IPS DF 4.7 (cell line): ENCODE measurements around the gene CPXM2.

Experiments used
- DNase-seq: peaks from one replicate; pipeline ENCODE4 v3.0.0-alpha.2; 2013; ENCODE audit warnings: low spot score; ENCODE audit errors: extremely low read depth

CPXM2 gene

DNA sequence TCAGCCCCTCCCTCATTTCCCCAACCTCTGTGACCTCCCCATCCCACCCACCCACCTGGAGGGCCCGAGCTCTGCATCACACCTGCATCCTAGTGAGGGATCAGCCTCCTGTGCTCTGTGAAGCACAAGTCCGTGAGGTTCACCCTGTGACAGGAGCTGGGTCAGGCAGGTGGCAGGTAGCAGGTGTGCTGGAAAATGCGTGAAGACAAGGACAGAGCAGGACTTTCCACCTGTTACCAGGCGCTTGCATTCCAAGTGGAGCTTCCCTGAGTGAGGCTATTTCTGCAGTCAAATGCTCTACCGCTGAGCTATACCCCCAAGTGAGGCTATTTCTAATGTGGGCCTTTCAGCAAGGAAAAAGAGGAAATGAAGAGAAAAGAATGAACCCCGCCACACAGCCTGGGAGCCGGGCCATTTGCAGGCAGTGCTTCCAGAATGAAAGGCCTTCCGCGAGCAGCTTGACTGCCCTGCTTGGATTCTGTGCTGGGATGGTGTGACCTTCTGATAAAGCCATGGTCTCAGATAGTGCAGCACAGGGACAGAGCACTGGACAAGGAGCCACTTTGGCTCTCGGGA lies 13.3 kb upstream of the CPXM2 start:
- no peak for DNase-seq

- DNase-seq, result no peak
Measured at GRCh38 chr10:123903621-123904020, 12.0 kb upstream of the CPXM2 start.

DNA sequence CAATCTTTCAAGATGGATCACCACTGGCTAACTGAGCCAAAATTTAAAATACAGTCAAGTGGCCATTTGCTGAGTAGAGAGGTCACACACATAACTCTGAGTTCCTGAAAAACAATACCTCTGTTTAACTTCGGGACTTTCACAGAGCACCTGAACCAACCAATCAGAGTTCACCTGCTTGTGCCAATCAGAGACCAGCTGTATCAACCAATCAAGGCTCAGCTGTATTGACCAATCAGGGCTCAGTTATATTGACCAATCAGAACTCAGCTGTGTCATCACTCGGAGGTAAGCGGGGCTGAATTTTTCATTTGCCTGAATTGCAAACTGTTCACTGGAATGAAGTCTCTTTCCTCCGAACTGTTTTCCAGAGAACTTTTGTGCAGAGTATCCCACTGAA lies 10.0 kb upstream of the CPXM2 start:
- DNase-seq, result no peak

- no peak for DNase-seq
Measured at GRCh38 chr10:123897146-123897545, 5.5 kb upstream of the CPXM2 start.

- no peak for DNase-seq
Measured at GRCh38 chr10:123896246-123896927, 4.8 kb upstream of the CPXM2 start.

- no peak for DNase-seq
Measured at GRCh38 chr10:123893651-123894050, 2.0 kb upstream of the CPXM2 start.

DNA sequence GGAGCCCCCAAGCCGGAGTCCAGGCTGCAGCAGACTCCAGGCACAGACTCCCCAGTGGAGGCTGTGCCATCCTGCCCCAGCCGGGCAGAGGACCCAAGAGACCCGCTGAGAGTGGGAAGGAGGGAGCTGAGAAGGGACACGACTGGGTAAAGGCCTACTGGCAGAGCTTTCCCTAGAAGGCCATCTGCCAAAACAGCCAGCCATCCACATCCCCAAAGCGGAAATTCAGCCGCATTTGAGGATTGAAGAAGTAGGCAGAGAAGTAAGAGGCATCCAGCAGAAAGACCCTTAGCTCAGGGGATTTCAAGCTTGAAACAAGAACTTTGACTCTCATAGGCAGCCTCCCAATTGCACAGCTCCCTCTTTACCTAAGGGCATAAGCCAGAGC lies 857 bp downstream of the CPXM2 start:
- no peak for DNase-seq

GRCh38 chr10:123890226-123890625 lies 1.4 kb downstream of the CPXM2 start:
- DNase-seq, result no peak

GRCh38 chr10:123889821-123890220 lies 1.8 kb downstream of the CPXM2 start:
- DNase-seq, result no peak

DNA sequence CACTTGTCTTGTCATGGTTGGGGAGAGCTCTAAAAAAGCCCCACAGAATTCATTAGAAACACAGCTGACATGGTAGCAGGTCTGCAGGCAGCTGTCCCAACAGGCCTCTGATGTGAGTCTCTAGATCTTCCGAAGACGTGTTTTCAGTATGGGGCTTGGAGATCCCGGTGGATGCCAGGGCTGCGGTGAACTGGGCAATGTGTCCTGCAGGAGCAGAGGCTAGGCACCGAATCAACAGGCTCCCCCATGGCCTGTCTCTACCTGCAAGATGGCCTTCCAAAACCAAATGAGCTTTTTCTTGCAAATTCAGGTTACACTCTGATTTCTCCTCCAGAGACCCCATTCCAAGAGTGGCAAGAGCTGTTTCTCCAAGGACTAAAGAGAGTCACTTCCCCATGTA lies 2.9 kb downstream of the CPXM2 start:
- no peak for DNase-seq

DNA sequence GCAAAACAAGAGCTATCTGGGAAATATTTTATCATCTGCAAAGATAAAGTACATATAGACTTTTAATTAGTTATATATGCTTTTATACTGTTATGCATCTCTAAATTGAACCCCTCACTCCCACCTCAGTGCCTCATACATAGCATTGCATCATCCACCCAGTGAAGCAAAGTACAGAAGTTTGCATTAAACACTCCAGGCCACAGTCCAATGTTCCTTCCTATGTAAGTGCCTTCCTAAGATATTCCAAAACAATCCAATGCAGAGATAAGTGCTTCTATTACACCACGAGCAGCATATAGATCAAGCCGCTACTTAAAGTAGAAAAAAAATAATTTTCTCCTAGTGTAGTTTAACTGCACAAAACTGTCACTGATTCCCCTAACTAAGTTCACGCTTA lies 3.4 kb downstream of the CPXM2 start:
- no peak for DNase-seq

- no peak for DNase-seq
Measured at GRCh38 chr10:123886292-123886691, 5.3 kb downstream of the CPXM2 start.

DNA sequence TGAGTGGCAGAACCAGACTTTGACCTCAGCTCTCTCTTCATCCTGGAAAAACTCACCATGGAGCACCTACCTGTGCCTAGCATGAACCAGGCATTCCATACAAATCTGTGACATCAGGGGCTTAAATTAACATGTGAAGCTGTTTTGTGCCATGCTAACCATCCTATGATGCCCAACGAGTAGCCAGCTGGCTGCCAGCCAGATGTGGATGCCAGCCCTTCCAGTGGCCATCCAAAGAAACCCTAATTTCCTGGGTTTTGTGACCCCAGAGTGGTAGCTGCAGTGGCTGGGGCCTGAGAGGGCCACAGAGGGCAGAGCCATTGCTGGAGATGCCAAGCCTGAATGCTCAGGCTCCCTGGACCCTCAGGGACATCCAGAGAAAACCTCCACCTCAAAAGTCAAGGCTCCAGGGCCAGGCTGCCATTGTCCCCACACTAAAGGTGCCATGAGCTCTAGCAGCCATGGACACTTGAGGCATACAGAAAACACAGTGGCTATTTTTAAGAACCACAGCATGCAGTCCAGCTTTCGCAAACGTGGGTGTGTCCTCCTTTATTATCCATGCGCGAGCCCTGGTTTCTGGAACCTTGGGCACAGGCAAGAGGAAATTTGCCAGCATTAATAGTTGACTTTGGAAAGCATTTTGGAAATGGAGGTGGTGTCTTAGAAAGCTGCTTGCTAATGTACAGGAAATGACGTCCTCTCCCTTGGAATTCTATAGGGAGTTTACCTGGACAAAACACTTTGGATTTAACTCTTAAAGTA lies 6.0 kb downstream of the CPXM2 start:
- DNase-seq, result no peak

- no peak for DNase-seq
Measured at GRCh38 chr10:123884907-123885381, 6.7 kb downstream of the CPXM2 start.

DNA sequence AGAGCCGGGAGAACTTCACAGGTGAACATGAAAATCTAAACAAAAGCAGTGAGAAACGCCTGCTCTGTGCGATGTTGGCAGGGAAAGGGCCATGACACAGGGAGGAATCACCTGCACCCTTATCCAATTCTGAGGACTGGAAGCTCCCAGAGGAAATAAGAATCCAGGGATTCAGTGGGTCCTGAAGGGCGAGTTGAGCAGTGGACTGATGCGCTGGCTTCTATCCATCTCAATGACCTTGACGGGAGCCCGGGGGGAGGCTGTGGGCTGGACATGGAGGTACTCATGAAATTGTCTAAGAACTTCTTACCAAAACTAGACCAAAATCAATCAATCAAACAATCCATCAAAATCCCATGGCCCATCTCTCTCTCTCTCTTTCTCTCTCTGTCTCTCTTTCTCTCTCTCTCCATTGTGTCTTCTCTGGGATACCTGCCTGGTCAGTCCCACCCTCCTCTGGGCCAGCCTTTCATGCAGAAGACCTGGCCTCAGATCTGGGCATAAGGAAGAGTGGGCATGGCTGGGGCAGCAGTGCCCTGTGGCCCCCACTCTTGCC lies 7.2 kb downstream of the CPXM2 start:
- DNase-seq, result no peak

DNA sequence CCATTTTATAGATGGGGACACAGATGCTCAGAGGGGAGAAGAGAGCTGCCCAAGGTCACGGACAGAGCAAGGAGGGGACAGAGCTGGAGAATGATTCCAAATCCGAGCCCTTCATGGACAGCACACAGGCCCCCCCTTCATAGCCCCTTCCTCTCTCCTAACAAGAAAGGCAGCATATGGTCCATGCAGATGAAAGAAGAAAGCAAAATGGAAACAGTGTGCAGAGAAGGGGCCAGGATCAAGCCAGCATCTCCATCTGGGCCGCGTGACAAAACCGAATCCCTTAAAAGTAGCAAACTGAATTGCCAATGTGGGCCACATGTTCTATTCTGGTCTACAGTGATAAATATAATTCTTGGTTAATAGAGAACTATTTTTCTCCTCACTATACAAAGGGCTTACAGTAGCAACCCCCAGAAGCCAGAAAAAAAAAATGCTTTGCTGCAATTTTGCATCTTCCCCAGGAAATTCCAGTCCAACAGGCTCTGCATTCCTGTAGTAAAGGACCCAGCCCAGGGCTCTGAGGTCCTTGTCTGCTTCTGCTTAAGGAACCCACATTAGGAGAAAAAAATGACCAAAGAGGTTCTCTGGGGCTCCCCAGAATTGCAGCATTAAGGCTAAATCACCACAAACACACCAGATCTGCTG lies 7.8 kb downstream of the CPXM2 start:
- DNase-seq, result no peak

GRCh38 chr10:123882681-123883445 lies 8.7 kb downstream of the CPXM2 start:
- no peak for DNase-seq

DNA sequence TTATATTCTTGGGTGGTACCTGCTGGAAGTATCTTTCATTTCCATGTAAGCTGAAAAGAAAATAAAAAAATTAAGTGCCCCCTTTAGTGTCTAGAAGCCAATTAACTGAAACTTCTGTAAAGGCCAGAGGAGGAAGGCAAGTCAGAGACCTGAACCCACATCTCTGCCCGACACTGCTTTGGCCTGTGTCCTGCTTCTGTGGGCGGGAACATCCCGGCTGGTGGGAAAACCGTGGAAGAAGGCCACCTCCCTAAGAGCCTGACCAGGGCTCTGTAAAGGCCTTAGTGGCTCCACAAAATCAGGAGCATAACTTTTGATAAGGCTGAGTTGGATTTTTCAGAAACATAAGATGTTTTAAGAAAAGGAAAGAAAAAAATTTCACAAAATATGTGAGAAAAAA lies 9.4 kb downstream of the CPXM2 start:
- DNase-seq, result no peak

GRCh38 chr10:123879606-123880257 lies 11.9 kb downstream of the CPXM2 start:
- no peak for DNase-seq

GRCh38 chr10:123878666-123879303 lies 12.8 kb downstream of the CPXM2 start:
- no peak for DNase-seq
